ENCODE results near the gene CHSY1.
A peak's percentile ranks its signal among the peaks of the same experiment; 100 is the strongest.

CHSY1 gene

DNA sequence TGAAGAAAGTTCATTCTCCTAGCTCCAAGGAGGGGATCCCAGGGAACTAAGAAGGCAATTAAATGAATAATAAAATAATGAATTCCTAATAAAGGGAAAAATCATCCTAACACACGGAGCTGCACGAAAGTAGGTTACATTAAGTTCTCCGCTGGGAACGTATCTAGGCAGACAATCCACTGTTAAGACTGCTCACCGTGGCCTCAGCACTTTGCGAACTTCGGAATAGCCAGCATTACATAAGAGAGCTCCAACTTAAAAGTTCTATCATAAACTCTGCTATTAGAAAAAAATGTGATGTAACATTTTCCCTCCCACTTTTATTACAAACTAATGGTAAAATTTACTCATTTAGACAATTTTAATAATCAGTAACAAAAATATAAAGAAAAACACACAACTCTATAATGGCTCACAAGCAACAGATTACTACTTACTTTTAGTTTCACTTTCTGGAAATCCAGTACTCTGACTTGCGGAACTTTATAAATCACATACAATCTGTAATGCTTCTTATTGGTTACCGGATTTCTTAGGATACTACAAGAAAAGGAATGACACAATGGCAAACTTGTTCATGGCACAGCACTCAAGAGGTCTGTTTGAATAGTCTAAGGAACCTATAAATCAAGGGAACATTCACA, 34.7 kb upstream of the CHSY1 start:
- Histone ChIP-seq H3K27me3 (no peaks in the 10 kb centered on the region), H3K4me1 (peaks cover 0 to 5% (median 1%) of the 10 kb centered on the region in 10 experiments; a peak in 8 of 20 replicates), H3K4me3 (no peak overlapping the region), H4K20me1 (peaks cover 48 to 100% (median 94%) of the 10 kb centered on the region in 11 experiments; a peak in 21 of 22 replicates), H3K9ac (no peak overlapping the region), H3K4me2 (no peak overlapping the region), H3K9me3 (replicated peaks in 1 of 11) (peaks cover 0 to 6% (median 0%) of the 10 kb centered on the region in 11 experiments; a peak in 2 of 22 replicates), H3K27ac (no peak overlapping the region), H3K36me3 (peaks cover 86 to 100% (median 99%) of the 10 kb centered on the region in 11 experiments)
- TF ChIP-seq Cebpa-rat (IDR thresholded peaks at IDR 0.05) = no peak

DNA sequence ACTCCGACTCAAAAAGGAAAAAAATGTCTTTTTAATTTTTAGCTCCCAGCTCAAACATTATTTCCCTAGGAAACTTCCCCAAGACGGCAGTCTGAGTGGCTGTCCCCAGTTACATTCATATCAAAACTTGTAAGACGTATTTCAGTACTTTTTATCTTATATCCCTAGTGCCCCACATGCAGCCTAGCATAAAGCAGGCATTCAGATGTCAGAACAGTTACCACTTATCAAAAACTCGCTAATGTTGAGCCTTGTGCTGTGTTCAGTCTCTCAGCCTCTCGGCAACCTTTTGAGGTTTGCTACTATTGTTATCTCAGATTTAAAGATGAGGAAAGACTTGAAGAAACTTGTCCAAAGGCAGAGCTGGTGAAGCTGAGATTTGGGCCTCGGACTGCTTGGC, 32.1 kb upstream of the CHSY1 start:
- peaks cover 23 to 97% (median 77%) of the 10 kb centered on the region in 11 experiments; a peak in 21 of 22 replicates for H4K20me1 ChIP-seq
- no peak overlapping the region for H3K4me2 ChIP-seq
- H3K9ac ChIP-seq = no peak overlapping the region
- no peaks in the 10 kb centered on the region for H3K27me3 ChIP-seq
- no peak overlapping the region for H3K4me3 ChIP-seq
- H3K27ac ChIP-seq = no peak overlapping the region
- peaks cover 87 to 100% (median 96%) of the 10 kb centered on the region in 11 experiments for H3K36me3 ChIP-seq
- TF ChIP-seq Cebpa-rat (IDR thresholded peaks at IDR 0.05) = no peak
- H3K4me1 ChIP-seq = no peaks in the 10 kb centered on the region
- peaks cover 0 to 6% (median 0%) of the 10 kb centered on the region in 11 experiments; a peak in 2 of 22 replicates for H3K9me3 ChIP-seq (replicated peaks in 1 of 11)

DNA sequence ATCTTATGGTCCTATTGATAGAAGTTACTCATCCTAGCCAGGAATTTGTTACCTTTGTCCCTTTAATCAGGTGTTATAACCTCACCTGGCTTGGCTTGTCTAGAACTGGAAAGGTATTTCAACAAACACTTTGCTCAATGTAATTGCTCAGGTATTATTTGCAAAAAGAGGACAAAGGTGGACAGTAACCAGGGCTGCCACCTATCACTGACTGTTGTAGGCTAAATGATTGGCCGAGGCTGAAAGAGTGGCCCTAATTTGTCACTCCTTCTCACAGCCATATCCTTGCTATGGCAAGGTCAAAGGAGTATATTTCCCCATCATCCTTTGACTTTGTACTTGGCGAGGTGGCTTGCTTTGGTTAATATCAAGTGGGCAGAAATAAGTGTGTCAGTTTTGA, 28.2 kb upstream of the CHSY1 start:
- H3K36me3 ChIP-seq = peaks cover 59 to 79% (median 64%) of the 10 kb centered on the region in 11 experiments

DNA sequence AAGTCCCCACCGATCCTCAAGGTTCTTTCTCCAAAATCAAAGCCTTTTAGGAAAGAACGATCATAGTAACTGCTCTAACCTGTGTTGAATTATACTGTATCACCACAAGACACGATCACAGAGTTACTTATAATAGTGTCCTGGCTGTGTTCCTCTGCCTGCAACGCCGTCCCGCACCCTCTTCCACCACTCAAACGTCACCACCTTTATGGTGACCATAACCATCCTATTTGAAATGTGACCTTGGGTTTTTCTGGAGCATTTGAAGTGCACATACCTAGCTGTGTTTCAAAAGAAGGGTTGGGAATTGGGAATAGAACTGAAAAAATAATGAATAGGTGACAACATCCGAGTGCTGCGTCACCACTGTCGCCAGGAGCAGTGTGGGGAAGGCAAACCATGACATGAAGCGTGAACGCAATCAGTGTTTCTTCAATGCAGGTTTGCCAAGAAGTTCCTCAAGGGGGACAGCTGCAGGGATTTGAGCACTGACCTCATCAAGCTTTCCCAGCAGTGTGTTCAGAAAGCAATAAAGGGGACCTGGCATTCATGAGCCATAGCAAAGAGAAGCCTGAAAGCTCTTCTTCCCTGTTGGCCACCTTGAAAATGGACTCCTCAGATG, 26.2 kb upstream of the CHSY1 start:
- TF ChIP-seq Cebpa-rat (IDR thresholded peaks at IDR 0.05) = no peak
- peak overlapping the region in 1 of 11 experiments; percentile 5; a peak in 1 of 22 replicates for H3K27ac ChIP-seq

More for the DNA sequence above, 28.2 kb upstream of the CHSY1 start:
- no peaks in the 10 kb centered on the region for H3K9me3 ChIP-seq (replicated peaks in 1 of 11)
- H3K27ac ChIP-seq = no peak overlapping the region
- peaks cover 13 to 22% (median 18%) of the 10 kb centered on the region in 10 experiments for H3K4me1 ChIP-seq
- no peak for TF ChIP-seq Cebpa-rat (IDR thresholded peaks at IDR 0.05)
- H3K9ac ChIP-seq = no peak overlapping the region
- H3K4me3 ChIP-seq = no peak overlapping the region
- H3K4me2 ChIP-seq = no peak overlapping the region
- peaks cover 8 to 92% (median 58%) of the 10 kb centered on the region in 11 experiments; a peak in 20 of 22 replicates for H4K20me1 ChIP-seq
- H3K27me3 ChIP-seq = no peaks in the 10 kb centered on the region

DNA sequence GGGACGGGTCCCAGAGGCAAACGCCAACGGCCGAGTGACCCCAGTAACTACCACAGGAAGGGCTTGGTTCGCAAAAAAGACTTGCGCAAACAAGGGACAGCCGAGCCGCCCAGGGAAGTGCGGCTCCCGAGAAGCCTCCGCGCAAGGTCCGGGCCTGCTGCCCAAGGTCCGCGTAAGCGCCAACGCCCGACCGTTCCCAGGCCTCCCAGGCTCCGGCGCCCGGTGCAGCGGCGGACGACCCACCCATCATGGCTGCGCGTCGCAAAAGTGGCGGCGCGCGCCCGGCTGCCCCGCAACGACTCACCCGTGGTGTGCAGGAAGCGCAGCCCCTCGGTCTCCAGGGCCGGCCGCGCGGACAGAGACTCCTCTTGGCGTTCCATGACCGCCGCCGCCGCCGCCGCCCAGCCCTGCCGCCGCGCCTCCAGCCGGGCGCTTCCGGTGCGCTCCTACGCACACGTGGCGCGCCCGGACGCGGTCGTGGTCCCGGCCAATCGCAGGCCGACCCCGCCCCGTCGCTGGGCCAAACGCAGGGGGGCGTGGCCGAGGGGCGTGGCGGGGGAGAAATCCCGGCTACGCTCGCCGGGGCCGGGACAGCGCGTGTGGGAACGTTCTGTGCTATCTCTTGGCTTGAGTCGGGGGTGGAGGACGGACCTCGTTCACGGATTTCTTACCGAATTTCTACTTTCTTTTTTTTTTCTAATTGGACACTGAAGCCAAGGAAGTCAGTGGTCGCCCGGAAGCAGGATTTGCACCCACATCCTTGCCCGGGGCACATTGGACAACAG, 25.4 kb upstream of the CHSY1 start, which contains the start of gene SELENOS:
Gene SELENOS, minus strand, starts transcription at position 448 of the 785 bp plus-strand sequence. Its CDS starts 68 bp downstream, at position 380.
- Histone ChIP-seq H3K4me2 (peak within 1 kb of the TSS; percentile 80 to 95 (median 88)), H3K9ac (peak within 1 kb of the TSS; percentile 72 to 95 (median 86)), H3K36me3 (peaks cover 59 to 79% (median 64%) of the 10 kb centered on the region in 11 experiments), H3K9me3 (replicated peaks in 1 of 11) (no peaks in the 10 kb centered on the region), H3K4me1 (peaks cover 13 to 23% (median 18%) of the 10 kb centered on the region in 10 experiments), H4K20me1 (peaks cover 0 to 78% (median 42%) of the 10 kb centered on the region in 11 experiments; a peak in 19 of 22 replicates), H3K27ac (peak within 1 kb of the TSS; percentile 70 to 89 (median 81)), H3K27me3 (no peaks in the 10 kb centered on the region), H3K4me3 (peak within 1 kb of the TSS; percentile 82 to 100 (median 94))
- no peak for TF ChIP-seq Cebpa-rat (IDR thresholded peaks at IDR 0.05)

More for the DNA sequence above, 26.2 kb upstream of the CHSY1 start:
- Histone ChIP-seq H3K4me2 (peak overlapping the region; percentile 70 to 94 (median 83)), H4K20me1 (peaks cover 0 to 85% (median 45%) of the 10 kb centered on the region in 11 experiments; a peak in 19 of 22 replicates), H3K9me3 (replicated peaks in 1 of 11) (no peaks in the 10 kb centered on the region), H3K27me3 (no peaks in the 10 kb centered on the region), H3K4me1 (peaks cover 13 to 23% (median 18%) of the 10 kb centered on the region in 10 experiments), H3K9ac (peak overlapping the region in 10 of 11 experiments; percentile 84 to 95 (median 87); a peak in 16 of 22 replicates), H3K36me3 (peaks cover 59 to 79% (median 64%) of the 10 kb centered on the region in 11 experiments), H3K4me3 (peak overlapping the region; percentile 82 to 100 (median 94); a peak in 19 of 20 replicates)

DNA sequence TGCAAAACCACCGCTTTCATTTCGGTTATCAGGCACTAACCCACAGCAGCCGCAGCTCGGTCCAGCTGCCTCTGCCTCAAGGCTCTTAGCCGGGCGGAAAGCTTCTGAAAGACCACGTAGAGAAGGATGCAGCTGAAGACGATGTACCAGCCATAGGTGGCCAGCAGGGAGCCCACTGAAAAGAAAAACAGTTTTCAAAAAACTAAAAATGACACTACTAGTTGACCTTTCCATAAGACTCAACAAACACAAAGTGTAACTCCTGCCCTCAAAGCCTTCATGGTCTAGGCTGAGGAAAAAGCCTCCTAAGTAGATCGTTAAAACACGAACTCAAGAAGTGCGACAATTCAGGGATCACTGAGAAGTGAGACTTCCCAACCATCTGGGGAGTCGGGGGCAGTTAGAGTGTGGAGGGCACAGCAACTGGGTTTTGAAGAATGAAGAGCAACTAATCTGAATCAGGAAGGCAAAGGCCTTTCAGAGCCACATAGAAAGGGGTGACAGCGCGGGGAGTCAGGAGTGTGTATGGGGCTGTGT, 24.7 kb upstream of the CHSY1 start:
- Histone ChIP-seq H4K20me1 (peaks cover 0 to 71% (median 38%) of the 10 kb centered on the region in 11 experiments; a peak in 18 of 22 replicates), H3K9me3 (replicated peaks in 1 of 11) (no peaks in the 10 kb centered on the region), H3K4me1 (peaks cover 13 to 23% (median 18%) of the 10 kb centered on the region in 10 experiments), H3K27ac (peak overlapping the region; percentile 70 to 89 (median 81)), H3K27me3 (no peaks in the 10 kb centered on the region), H3K4me3 (peak overlapping the region; percentile 82 to 100 (median 94)), H3K9ac (peak overlapping the region; percentile 72 to 95 (median 86)), H3K36me3 (peaks cover 59 to 79% (median 64%) of the 10 kb centered on the region in 11 experiments), H3K4me2 (peak overlapping the region; percentile 80 to 95 (median 88))
- no peak for TF ChIP-seq Cebpa-rat (IDR thresholded peaks at IDR 0.05)

DNA sequence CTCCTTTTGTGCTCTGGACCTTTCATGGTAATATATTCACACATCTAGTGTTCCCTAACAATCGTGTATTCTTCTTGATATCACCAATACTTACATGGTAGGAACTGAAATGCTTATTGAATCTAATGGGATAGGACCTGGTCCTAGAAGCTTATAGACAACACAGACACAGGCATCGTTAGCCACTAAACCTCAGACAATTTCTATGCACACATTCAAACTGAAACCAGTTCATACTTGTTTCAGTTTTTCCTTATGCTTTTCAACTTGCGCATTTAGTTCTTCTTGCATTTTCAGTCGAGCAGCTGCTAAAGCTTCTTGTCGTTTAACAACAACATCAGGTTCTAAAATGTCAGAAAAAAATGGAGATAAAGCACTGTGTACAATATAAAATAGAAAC, 23.2 kb upstream of the CHSY1 start:
- peaks cover 61 to 79% (median 64%) of the 10 kb centered on the region in 11 experiments for H3K36me3 ChIP-seq
- H3K9ac ChIP-seq = peak overlapping the region in 2 of 11 experiments; percentile 7 to 30; a peak in 3 of 22 replicates
- H4K20me1 ChIP-seq = peaks cover 0 to 57% (median 36%) of the 10 kb centered on the region in 11 experiments; a peak in 18 of 22 replicates
- no peak overlapping the region for H3K27ac ChIP-seq
- no peak overlapping the region for H3K4me2 ChIP-seq
- no peaks in the 10 kb centered on the region for H3K9me3 ChIP-seq (replicated peaks in 1 of 11)
- peaks cover 13 to 23% (median 18%) of the 10 kb centered on the region in 10 experiments for H3K4me1 ChIP-seq
- H3K27me3 ChIP-seq = no peaks in the 10 kb centered on the region
- H3K4me3 ChIP-seq = no peak overlapping the region
- TF ChIP-seq Cebpa-rat (IDR thresholded peaks at IDR 0.05) = no peak

DNA sequence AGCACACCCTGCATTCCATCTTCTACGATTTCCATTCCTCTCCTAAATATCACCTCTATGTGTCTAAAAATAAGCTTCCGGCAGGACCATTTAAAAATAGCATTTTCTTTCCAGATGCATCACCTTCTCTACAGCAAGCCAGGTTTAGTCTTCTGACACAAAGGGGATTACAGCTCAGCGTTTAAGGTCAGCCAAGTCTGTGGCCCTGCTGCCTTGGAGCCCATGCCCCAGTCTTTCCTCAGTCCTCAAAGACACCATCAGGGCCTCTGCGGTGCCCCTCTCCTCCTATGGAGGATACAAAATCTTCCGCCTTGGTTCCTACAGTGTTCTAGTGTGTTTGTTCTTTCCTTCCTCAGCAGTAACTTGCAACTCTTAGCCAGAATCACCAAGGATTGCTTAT, 21.7 kb upstream of the CHSY1 start:
- Histone ChIP-seq H3K4me3 (no peak overlapping the region), H4K20me1 (peaks cover 0 to 65% (median 29%) of the 10 kb centered on the region in 11 experiments; a peak in 18 of 22 replicates), H3K4me2 (no peak overlapping the region), H3K9me3 (replicated peaks in 1 of 11) (no peaks in the 10 kb centered on the region), H3K27me3 (no peaks in the 10 kb centered on the region), H3K36me3 (peaks cover 63 to 74% (median 69%) of the 10 kb centered on the region in 11 experiments), H3K9ac (no peak overlapping the region), H3K27ac (no peak overlapping the region), H3K4me1 (peaks cover 13 to 23% (median 18%) of the 10 kb centered on the region in 10 experiments)
- TF ChIP-seq Cebpa-rat (IDR thresholded peaks at IDR 0.05) = no peak

Measured in BLaER1 treated with 17β-estradiol and CSF1 and Interleukin-3, amounts not matched to agents 10 nM and 100 nM (cell line).